ENCODE results near the gene SLC35C1. TPM values are rescaled to one million over a fixed set of nuclear protein-coding genes. Genes with fewer than 3 reads are reported as not detected.

Gene SLC35C1
- total RNA-seq, 1 experiment from 2014 or later: 8.9 TPM

DNA sequence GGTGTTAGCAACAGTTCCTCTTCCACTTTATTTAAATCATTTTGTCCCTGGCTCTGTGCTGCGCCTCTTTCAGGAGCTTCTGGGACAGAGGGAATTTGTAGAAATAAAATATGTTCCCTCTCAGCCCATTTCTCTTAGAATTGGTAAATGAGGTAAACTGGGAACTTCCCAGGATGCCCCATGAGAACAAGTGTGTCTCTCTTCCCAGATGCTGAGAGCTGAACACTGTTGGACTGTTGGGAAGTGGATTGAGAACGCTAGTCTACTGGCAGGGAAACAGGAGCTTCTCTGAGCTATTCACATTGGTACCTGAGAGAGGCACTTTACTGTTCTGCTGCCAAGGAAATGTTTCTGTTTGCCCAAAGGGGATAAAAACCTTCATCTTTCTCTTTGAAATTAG, 46.3 kb downstream of the SLC35C1 start:
- Mint-ChIP-seq H3K27me3 (ENCODE audit: low read depth) (peaks cover 13% of the 10 kb centered on the region), H3K36me3 (ENCODE audit: insufficient read depth in 1 of 3, low read depth in 3 of 3) (peaks cover 0 to 2% (median 2%) of the 10 kb centered on the region in 3 experiments; a peak in 2 of 7 replicates), H3K4me1 (peaks cover 47 to 54% of the 10 kb centered on the region in 2 experiments), H3K27ac (no peak overlapping the region), H3K4me3 (no peak overlapping the region), H3K9me3 (no peaks in the 10 kb centered on the region)
- no peak overlapping the region for H3K4me2 ChIP-seq (ENCODE audit: insufficient read depth, insufficient read length, low read length)
- H2AFZ ChIP-seq (ENCODE audit: low read length): no peak overlapping the region
- TF ChIP-seq, protein P1, sequence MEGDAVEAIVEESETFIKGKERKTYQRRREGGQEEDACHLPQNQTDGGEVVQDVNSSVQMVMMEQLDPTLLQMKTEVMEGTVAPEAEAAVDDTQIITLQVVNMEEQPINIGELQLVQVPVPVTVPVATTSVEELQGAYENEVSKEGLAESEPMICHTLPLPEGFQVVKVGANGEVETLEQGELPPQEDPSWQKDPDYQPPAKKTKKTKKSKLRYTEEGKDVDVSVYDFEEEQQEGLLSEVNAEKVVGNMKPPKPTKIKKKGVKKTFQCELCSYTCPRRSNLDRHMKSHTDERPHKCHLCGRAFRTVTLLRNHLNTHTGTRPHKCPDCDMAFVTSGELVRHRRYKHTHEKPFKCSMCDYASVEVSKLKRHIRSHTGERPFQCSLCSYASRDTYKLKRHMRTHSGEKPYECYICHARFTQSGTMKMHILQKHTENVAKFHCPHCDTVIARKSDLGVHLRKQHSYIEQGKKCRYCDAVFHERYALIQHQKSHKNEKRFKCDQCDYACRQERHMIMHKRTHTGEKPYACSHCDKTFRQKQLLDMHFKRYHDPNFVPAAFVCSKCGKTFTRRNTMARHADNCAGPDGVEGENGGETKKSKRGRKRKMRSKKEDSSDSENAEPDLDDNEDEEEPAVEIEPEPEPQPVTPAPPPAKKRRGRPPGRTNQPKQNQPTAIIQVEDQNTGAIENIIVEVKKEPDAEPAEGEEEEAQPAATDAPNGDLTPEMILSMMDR (conservative IDR thresholded peaks at IDR 0.05): no peak
- no peaks in the 10 kb centered on the region; the same call in 1 of the 2 replicates for H3K79me2 ChIP-seq (ENCODE audit: insufficient read depth, low read length)
- no peaks in the 10 kb centered on the region for H3K79me1 ChIP-seq (ENCODE audit: insufficient read depth, low read depth, low read length, poor library complexity, severe bottlenecking)
- H4K91ac ChIP-seq (ENCODE audit: insufficient read length, low read depth, low read length): no peak overlapping the region
- H3K23ac ChIP-seq (ENCODE audit: insufficient read length, low read depth, low read length): no peak overlapping the region
- H2BK5ac ChIP-seq (ENCODE audit: insufficient read length, low read length): no peak overlapping the region
- H3K9ac ChIP-seq (ENCODE audit: extremely low read depth, insufficient read length, low read length): no peak overlapping the region
- no peak overlapping the region for H3K18ac ChIP-seq (ENCODE audit: insufficient read length, low read depth, low read length)
- no peaks in the 10 kb centered on the region for H3K9me3 ChIP-seq (ENCODE audit: control insufficient read depth, low read depth, low read length)
- H3K14ac ChIP-seq (ENCODE audit: insufficient read depth, low read length): no peak overlapping the region
- H3K23me2 ChIP-seq (ENCODE audit: insufficient read length, low read depth, low read length, poor library complexity, severe bottlenecking): peaks cover 6% of the 10 kb centered on the region
- no CpG with 5 or more reads among the region's 2 CpGs for WGBS (ENCODE audit: extremely low coverage, insufficient read length, low lambda C conversion rate)
- no peak overlapping the region for H3K4ac ChIP-seq (ENCODE audit: low read depth, low read length)
- no peak overlapping the region for H3K56ac ChIP-seq (ENCODE audit: insufficient read length, low read depth, low read length)
- DNase-seq: no peak
- H4K20me1 ChIP-seq (ENCODE audit: control insufficient read depth, insufficient read depth, insufficient read length): no peaks in the 10 kb centered on the region
- H2BK20ac ChIP-seq (ENCODE audit: low read depth, low read length, poor library complexity, severe bottlenecking): no peak overlapping the region
- H3K27me3 ChIP-seq (ENCODE audit: insufficient read depth, low read length): peaks cover 3% of the 10 kb centered on the region; the same call in 1 of the 2 replicates
- no peak overlapping the region for H2BK12ac ChIP-seq (ENCODE audit: insufficient read length, low read depth, low read length)
- no peak overlapping the region for H3K27ac ChIP-seq (ENCODE audit: insufficient read length, low read depth, low read length)
- H4K5ac ChIP-seq (ENCODE audit: insufficient read length, low read depth, low read length): no peak overlapping the region
- H3K4me1 ChIP-seq (ENCODE audit: insufficient read depth, low read length): peaks cover 2% of the 10 kb centered on the region; the same call in 1 of the 2 replicates
- H2AK5ac ChIP-seq (ENCODE audit: insufficient read length, low read length): no peak overlapping the region
- H2BK120ac ChIP-seq (ENCODE audit: low read depth, low read length, poor library complexity, severe bottlenecking): no peak overlapping the region
- no peak overlapping the region for H2BK15ac ChIP-seq (ENCODE audit: low read depth, low read length)
- no peak overlapping the region for H4K8ac ChIP-seq (replicated peaks; ENCODE audit: insufficient read length, low read depth, low read length)
- H3T11ph ChIP-seq (ENCODE audit: low read length): no peak overlapping the region

Measured in H9 (cell line).